ENCODE results near the gene MDFI.
A peak's percentile ranks its signal among the peaks of the same experiment; 100 is the strongest.

The MDFI gene

GRCh38 chr6:41622206-41622988 lies 15.9 kb upstream of the MDFI start:
- H3K9me3 ChIP-seq (ENCODE audit: control insufficient read depth, insufficient read depth, low read length), result peaks cover 3% of the 10 kb centered on the region
- no peak overlapping the region for H3K4me3 ChIP-seq (ENCODE audit: low read depth, low read length)
- peaks cover 9% of the 10 kb centered on the region for H3K4me1 ChIP-seq (ENCODE audit: control insufficient read depth, insufficient read depth, low read length)
- H3K9ac ChIP-seq (ENCODE audit: low read depth, low read length), result no peak overlapping the region
- peak overlapping the region; percentile 40 for H3K27ac ChIP-seq (ENCODE audit: low read depth, low read length)
- no peaks in the 10 kb centered on the region for H3K36me3 ChIP-seq (ENCODE audit: control insufficient read depth, insufficient read depth, low read length)
- H3K27me3 ChIP-seq (ENCODE audit: control insufficient read depth, insufficient read depth, low read length), result no peaks in the 10 kb centered on the region

- peaks cover 9% of the 10 kb centered on the region for H3K4me1 ChIP-seq (ENCODE audit: control insufficient read depth, insufficient read depth, low read length)
- H3K27me3 ChIP-seq (ENCODE audit: control insufficient read depth, insufficient read depth, low read length), result no peaks in the 10 kb centered on the region
- peaks cover 3% of the 10 kb centered on the region for H3K9me3 ChIP-seq (ENCODE audit: control insufficient read depth, insufficient read depth, low read length)
- no peak overlapping the region for H3K4me3 ChIP-seq (ENCODE audit: low read depth, low read length)
- H3K27ac ChIP-seq (ENCODE audit: low read depth, low read length), result no peak overlapping the region
- no peaks in the 10 kb centered on the region for H3K36me3 ChIP-seq (ENCODE audit: control insufficient read depth, insufficient read depth, low read length)
- H3K9ac ChIP-seq (ENCODE audit: low read depth, low read length), result no peak overlapping the region
Observed at GRCh38 chr6:41623330-41623729, 14.9 kb upstream of the MDFI start.

- Histone ChIP-seq H3K27ac (ENCODE audit: low read depth, low read length) (no peak overlapping the region), H3K27me3 (ENCODE audit: control insufficient read depth, insufficient read depth, low read length) (no peaks in the 10 kb centered on the region), H3K9ac (ENCODE audit: low read depth, low read length) (no peak overlapping the region), H3K4me1 (ENCODE audit: control insufficient read depth, insufficient read depth, low read length) (peaks cover 9% of the 10 kb centered on the region), H3K36me3 (ENCODE audit: control insufficient read depth, insufficient read depth, low read length) (no peaks in the 10 kb centered on the region), H3K4me3 (ENCODE audit: low read depth, low read length) (no peak overlapping the region), H3K9me3 (ENCODE audit: control insufficient read depth, insufficient read depth, low read length) (peaks cover 3% of the 10 kb centered on the region)
Observed at GRCh38 chr6:41624621-41625380, 13.5 kb upstream of the MDFI start.

- H3K4me3 ChIP-seq (ENCODE audit: low read depth, low read length), result no peak overlapping the region
- H3K9me3 ChIP-seq (ENCODE audit: control insufficient read depth, insufficient read depth, low read length), result peaks cover 3% of the 10 kb centered on the region
- H3K9ac ChIP-seq (ENCODE audit: low read depth, low read length), result no peak overlapping the region
- H3K4me1 ChIP-seq (ENCODE audit: control insufficient read depth, insufficient read depth, low read length), result peaks cover 9% of the 10 kb centered on the region
- H3K27me3 ChIP-seq (ENCODE audit: control insufficient read depth, insufficient read depth, low read length), result no peaks in the 10 kb centered on the region
- H3K36me3 ChIP-seq (ENCODE audit: control insufficient read depth, insufficient read depth, low read length), result no peaks in the 10 kb centered on the region
- no peak overlapping the region for H3K27ac ChIP-seq (ENCODE audit: low read depth, low read length)
Observed at GRCh38 chr6:41625442-41625841, 12.8 kb upstream of the MDFI start.

- H3K9me3 ChIP-seq (ENCODE audit: control insufficient read depth, insufficient read depth, low read length), result peaks cover under 1% of the 10 kb centered on the region; the same call in 1 of the 2 replicates
- no peak overlapping the region for H3K27ac ChIP-seq (ENCODE audit: low read depth, low read length)
- H3K4me3 ChIP-seq (ENCODE audit: low read depth, low read length), result no peak overlapping the region
- peaks cover 9% of the 10 kb centered on the region for H3K4me1 ChIP-seq (ENCODE audit: control insufficient read depth, insufficient read depth, low read length)
- H3K36me3 ChIP-seq (ENCODE audit: control insufficient read depth, insufficient read depth, low read length), result no peaks in the 10 kb centered on the region
- no peak overlapping the region for H3K9ac ChIP-seq (ENCODE audit: low read depth, low read length)
- peaks cover 4% of the 10 kb centered on the region; the same call in 1 of the 2 replicates for H3K27me3 ChIP-seq (ENCODE audit: control insufficient read depth, insufficient read depth, low read length)
Observed at GRCh38 chr6:41626022-41626421, 12.2 kb upstream of the MDFI start.

GRCh38 chr6:41626917-41627316 lies 11.4 kb upstream of the MDFI start:
- no peaks in the 10 kb centered on the region for H3K36me3 ChIP-seq (ENCODE audit: control insufficient read depth, insufficient read depth, low read length)
- H3K4me3 ChIP-seq (ENCODE audit: low read depth, low read length), result no peak overlapping the region
- peaks cover 9% of the 10 kb centered on the region for H3K4me1 ChIP-seq (ENCODE audit: control insufficient read depth, insufficient read depth, low read length)
- peaks cover 5% of the 10 kb centered on the region; the same call in 1 of the 2 replicates for H3K27me3 ChIP-seq (ENCODE audit: control insufficient read depth, insufficient read depth, low read length)
- H3K9me3 ChIP-seq (ENCODE audit: control insufficient read depth, insufficient read depth, low read length), result no peaks in the 10 kb centered on the region
- H3K9ac ChIP-seq (ENCODE audit: low read depth, low read length), result no peak overlapping the region
- no peak overlapping the region for H3K27ac ChIP-seq (ENCODE audit: low read depth, low read length)

- peaks cover 17% of the 10 kb centered on the region; the same call in 1 of the 2 replicates for H3K27me3 ChIP-seq (ENCODE audit: control insufficient read depth, insufficient read depth, low read length)
Observed at GRCh38 chr6:41629128-41629527, 9.1 kb upstream of the MDFI start.

GRCh38 chr6:41630069-41630468 lies 8.2 kb upstream of the MDFI start:
- Histone ChIP-seq H3K36me3 (ENCODE audit: control insufficient read depth, insufficient read depth, low read length) (no peaks in the 10 kb centered on the region), H3K4me1 (ENCODE audit: control insufficient read depth, insufficient read depth, low read length) (no peaks in the 10 kb centered on the region), H3K9me3 (ENCODE audit: control insufficient read depth, insufficient read depth, low read length) (no peaks in the 10 kb centered on the region), H3K27me3 (ENCODE audit: control insufficient read depth, insufficient read depth, low read length) (peaks cover 21% of the 10 kb centered on the region; the same call in 1 of the 2 replicates), H3K4me3 (ENCODE audit: low read depth, low read length) (no peak overlapping the region), H3K9ac (ENCODE audit: low read depth, low read length) (no peak overlapping the region), H3K27ac (ENCODE audit: low read depth, low read length) (no peak overlapping the region)

More at GRCh38 chr6:41629128-41629527, 9.1 kb upstream of the MDFI start:
- H3K9me3 ChIP-seq (ENCODE audit: control insufficient read depth, insufficient read depth, low read length), result no peaks in the 10 kb centered on the region
- no peaks in the 10 kb centered on the region for H3K36me3 ChIP-seq (ENCODE audit: control insufficient read depth, insufficient read depth, low read length)
- H3K9ac ChIP-seq (ENCODE audit: low read depth, low read length), result no peak overlapping the region
- no peak overlapping the region for H3K27ac ChIP-seq (ENCODE audit: low read depth, low read length)
- H3K4me3 ChIP-seq (ENCODE audit: low read depth, low read length), result no peak overlapping the region
- no peaks in the 10 kb centered on the region for H3K4me1 ChIP-seq (ENCODE audit: control insufficient read depth, insufficient read depth, low read length)

- Histone ChIP-seq H3K36me3 (ENCODE audit: control insufficient read depth, insufficient read depth, low read length) (no peaks in the 10 kb centered on the region), H3K4me3 (ENCODE audit: low read depth, low read length) (no peak overlapping the region), H3K9ac (ENCODE audit: low read depth, low read length) (no peak overlapping the region), H3K4me1 (ENCODE audit: control insufficient read depth, insufficient read depth, low read length) (no peaks in the 10 kb centered on the region), H3K9me3 (ENCODE audit: control insufficient read depth, insufficient read depth, low read length) (no peaks in the 10 kb centered on the region), H3K27me3 (ENCODE audit: control insufficient read depth, insufficient read depth, low read length) (peaks cover 29% of the 10 kb centered on the region), H3K27ac (ENCODE audit: low read depth, low read length) (no peak overlapping the region)
Observed at GRCh38 chr6:41630946-41631345, 7.3 kb upstream of the MDFI start.

- Histone ChIP-seq H3K36me3 (ENCODE audit: control insufficient read depth, insufficient read depth, low read length) (no peaks in the 10 kb centered on the region), H3K27me3 (ENCODE audit: control insufficient read depth, insufficient read depth, low read length) (peaks cover 50% of the 10 kb centered on the region), H3K9ac (ENCODE audit: low read depth, low read length) (no peak overlapping the region)
Observed at GRCh38 chr6:41633056-41633634, 5.1 kb upstream of the MDFI start.

GRCh38 chr6:41634657-41635056 lies 3.6 kb upstream of the MDFI start:
- Histone ChIP-seq H3K9ac (ENCODE audit: low read depth, low read length) (no peak overlapping the region), H3K4me1 (ENCODE audit: control insufficient read depth, insufficient read depth, low read length) (peaks cover 11% of the 10 kb centered on the region), H3K36me3 (ENCODE audit: control insufficient read depth, insufficient read depth, low read length) (no peaks in the 10 kb centered on the region), H3K27ac (ENCODE audit: low read depth, low read length) (no peak overlapping the region), H3K27me3 (ENCODE audit: control insufficient read depth, insufficient read depth, low read length) (peaks cover 59% of the 10 kb centered on the region), H3K4me3 (ENCODE audit: low read depth, low read length) (no peak overlapping the region), H3K9me3 (ENCODE audit: control insufficient read depth, insufficient read depth, low read length) (no peaks in the 10 kb centered on the region)

More at GRCh38 chr6:41633056-41633634, 5.1 kb upstream of the MDFI start:
- peaks cover 6% of the 10 kb centered on the region for H3K4me1 ChIP-seq (ENCODE audit: control insufficient read depth, insufficient read depth, low read length)
- H3K27ac ChIP-seq (ENCODE audit: low read depth, low read length), result no peak overlapping the region
- no peaks in the 10 kb centered on the region for H3K9me3 ChIP-seq (ENCODE audit: control insufficient read depth, insufficient read depth, low read length)
- no peak overlapping the region for H3K4me3 ChIP-seq (ENCODE audit: low read depth, low read length)
